Heart right ventricle (tissue), 16 donors: Measurements from ENCODE around the gene ITGA1. TPM values are rescaled to one million over a fixed set of nuclear protein-coding genes. Genes with fewer than 3 reads are reported as not detected.
A peak's percentile ranks its signal among the peaks of the same experiment; 100 is the strongest.

Experiments used
- ATAC-seq, 8 donors: fragments of 200-7000 bp; cut with Tn5 transposase; one replicate each; pipeline ENCODE4 v1.9.1; 2020; ENCODE audit warnings: mild to moderate bottlenecking in 8 of 8, moderate library complexity in 8 of 8, moderate number of reproducible peaks in 1 of 8
- DNase-seq, 2 donors: peaks; one replicate each; pipeline ENCODE4 v3.0.0-alpha.2; 2020
- H3K27ac ChIP-seq, 10 donors: fragments of 200-600 bp; sonication (generic) in 2 of 10; one replicate each; pipeline versions ENCODE4 v1.5.0 to v1.8.0; 2020 to 2022; ENCODE audit warnings: mild to moderate bottlenecking in 3 of 10
- H3K27me3 ChIP-seq, 7 donors: fragments of 200-600 bp; one replicate each; pipeline ENCODE4 v1.8.0; 2021 to 2022; ENCODE audit warnings: mild to moderate bottlenecking in 2 of 7
- H3K36me3 ChIP-seq, 9 donors: fragments of 200-600 bp; sonication (generic) in 1 of 9; one replicate each; pipeline versions ENCODE4 v1.5.0 to v1.8.0; 2020 to 2022; ENCODE audit warnings: mild to moderate bottlenecking in 2 of 9
- H3K4me1 ChIP-seq, 9 donors: fragments of 200-600 bp; sonication (generic) in 1 of 9; one replicate each; pipeline versions ENCODE4 v1.5.0 to v1.8.0; 2020 to 2022; ENCODE audit warnings: mild to moderate bottlenecking in 4 of 9
- H3K4me3 ChIP-seq, 10 donors: fragments of 200-600 bp; sonication (generic) in 2 of 10; one replicate each; pipeline versions ENCODE4 v1.5.0 to v1.8.0; 2020 to 2022; ENCODE audit warnings: mild to moderate bottlenecking in 7 of 10, moderate library complexity in 2 of 10
- H3K9me3 ChIP-seq, 11 donors: fragments of 200-600 bp in 10 of 11; sonication (generic) in 2 of 11; one replicate each; pipeline versions ENCODE4 v1.5.0 to v1.8.0; 2013 to 2022; ENCODE audit warnings: mild to moderate bottlenecking in 2 of 11, control low read depth in 1 of 11, moderate library complexity in 1 of 11
- WGBS, 2 donors: extraction: QIAGEN DNeasy Blood & Tissue Kit; methylation state at CpG; one replicate each; pipeline ENCODE4 v1.1.7; 2013; ENCODE audit warnings: inconsistent platforms in 1 of 2; 5-methylcytosine and 5-hydroxymethylcytosine counted together
- intact Hi-C, 10 donors: fragments of 100-400 bp; cut with DNase I; formaldehyde crosslinking; loops; one replicate each; pipeline versions ENCODE4 v1.11.1 to v1.14.2; 2022
- polyA plus RNA-seq, 2 donors: library from polyadenylated mRNA; stranded (reverse); fragments of 200-250 nt; gene quantifications; one replicate each; pipeline ENCODE4 v1.2.3, GENCODE V29; 2013
- total RNA-seq, 10 donors: library from RNA; stranded (reverse); fragmentation: NEBNext Ultra II Directional in 3 of 10; extraction: Animal tissue kit (Norgen Biotek cat#: 25700) in 3 of 10; gene quantifications; one replicate each; pipeline versions ENCODE4 v1.2.1 to v1.2.4, GENCODE V29; 2021 to 2023
- TF ChIP-seq, protein P1 (sequence below), 9 donors: fragments of 200-600 bp; sonication (generic) in 2 of 9; IDR thresholded peaks; one replicate each; pipeline versions ENCODE4 v1.5.0 to v1.8.0; 2021 to 2022; ENCODE audit warnings: antibody characterized with exemption in 9 of 9, mild to moderate bottlenecking in 5 of 9, moderate library complexity in 1 of 9
- donor health status: Arrhythmogenic right ventricular cardiomyopathy.
- donor health status: ischemic (EF 13 %, LVEDD 7.1; RV severe dilation, severe dysfunction).
- donor health status: healthy with polysubstance abuse.
- donor health status: DM: no; HTN: yes; CAD: no.
- donor health status: DM: no; HTN: no; CAD: no.
- donor health status: ischemic (EF 25% LVEDD 6.9; RV normal size, moderate dysfunction).
- donor health status: ischemic (EF 25% LVEDD 5.7; RV mildly dilated, moderate dysfunction).
- donor health status: healthy.
- donor health status: DM: yes; HTN: yes; CAD: no.
- donor health status: Ischemic cardiomyopathy.
- donor health status: ischemic (EF 35%, LVEDD 5.7; RV mildly dilated, moderate dysfunction).
- donor health status: nonischemic (EF 11% LVEDD 7.7; RV severe dilation, severe dysfunction).
- donor health status: DM: yes; HTN: yes; CAD: no.
- donor health status: PGD.
- donor health status: ischemic (EF 29% LVEDD 5.4; RV normal size, mild dysfunction).
- donor health status: nonischemic (EF 23%, LVEDD 6.1; RV moderate dilation, normal function).

The ITGA1 gene
- total and polyA plus RNA-seq, 12 donors: 7.7 to 48.2 (median 24.3) TPM

DNA sequence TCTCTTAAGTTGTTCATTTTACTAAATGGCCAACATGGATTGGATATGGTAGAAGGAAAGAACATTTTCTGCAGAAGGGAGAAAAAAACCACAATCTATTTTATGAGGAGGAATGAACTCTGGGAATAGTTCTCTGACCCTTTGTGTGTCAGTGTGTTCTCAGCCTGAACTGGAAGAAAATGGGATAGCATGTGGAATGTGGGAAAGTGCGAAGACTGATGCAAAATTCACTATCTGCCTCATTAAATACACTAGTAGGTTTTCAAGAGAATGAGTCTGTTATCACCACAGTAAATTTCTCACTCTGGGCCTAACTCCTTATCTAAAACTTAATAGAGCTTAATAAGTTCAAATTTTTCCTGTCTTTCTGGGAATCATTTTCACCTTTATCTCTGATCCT is 22.7 kb downstream of the ITGA1 start:
- H3K36me3 ChIP-seq: peaks cover 0 to 7% (median 0%) of the 10 kb centered on the region in 9 donors
- WGBS, 2 donors: 46 to 97% methylated on average over 1 of the region's 1 CpG
- no peaks in the 10 kb centered on the region for H3K9me3 ChIP-seq
- no peak for ATAC-seq
- intact Hi-C loops: no loop called here
- DNase-seq: no peak
- no peaks in the 10 kb centered on the region for H3K27me3 ChIP-seq
- no peak overlapping the region for H3K4me3 ChIP-seq
- H3K27ac ChIP-seq: peak overlapping the region in 4 of 10 donors; percentile 11 to 79 (median 36)
- H3K4me1 ChIP-seq: peaks cover 4 to 93% (median 66%) of the 10 kb centered on the region in 9 donors
- TF ChIP-seq, protein P1, sequence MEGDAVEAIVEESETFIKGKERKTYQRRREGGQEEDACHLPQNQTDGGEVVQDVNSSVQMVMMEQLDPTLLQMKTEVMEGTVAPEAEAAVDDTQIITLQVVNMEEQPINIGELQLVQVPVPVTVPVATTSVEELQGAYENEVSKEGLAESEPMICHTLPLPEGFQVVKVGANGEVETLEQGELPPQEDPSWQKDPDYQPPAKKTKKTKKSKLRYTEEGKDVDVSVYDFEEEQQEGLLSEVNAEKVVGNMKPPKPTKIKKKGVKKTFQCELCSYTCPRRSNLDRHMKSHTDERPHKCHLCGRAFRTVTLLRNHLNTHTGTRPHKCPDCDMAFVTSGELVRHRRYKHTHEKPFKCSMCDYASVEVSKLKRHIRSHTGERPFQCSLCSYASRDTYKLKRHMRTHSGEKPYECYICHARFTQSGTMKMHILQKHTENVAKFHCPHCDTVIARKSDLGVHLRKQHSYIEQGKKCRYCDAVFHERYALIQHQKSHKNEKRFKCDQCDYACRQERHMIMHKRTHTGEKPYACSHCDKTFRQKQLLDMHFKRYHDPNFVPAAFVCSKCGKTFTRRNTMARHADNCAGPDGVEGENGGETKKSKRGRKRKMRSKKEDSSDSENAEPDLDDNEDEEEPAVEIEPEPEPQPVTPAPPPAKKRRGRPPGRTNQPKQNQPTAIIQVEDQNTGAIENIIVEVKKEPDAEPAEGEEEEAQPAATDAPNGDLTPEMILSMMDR (IDR thresholded peaks at IDR 0.05): no peak

DNA sequence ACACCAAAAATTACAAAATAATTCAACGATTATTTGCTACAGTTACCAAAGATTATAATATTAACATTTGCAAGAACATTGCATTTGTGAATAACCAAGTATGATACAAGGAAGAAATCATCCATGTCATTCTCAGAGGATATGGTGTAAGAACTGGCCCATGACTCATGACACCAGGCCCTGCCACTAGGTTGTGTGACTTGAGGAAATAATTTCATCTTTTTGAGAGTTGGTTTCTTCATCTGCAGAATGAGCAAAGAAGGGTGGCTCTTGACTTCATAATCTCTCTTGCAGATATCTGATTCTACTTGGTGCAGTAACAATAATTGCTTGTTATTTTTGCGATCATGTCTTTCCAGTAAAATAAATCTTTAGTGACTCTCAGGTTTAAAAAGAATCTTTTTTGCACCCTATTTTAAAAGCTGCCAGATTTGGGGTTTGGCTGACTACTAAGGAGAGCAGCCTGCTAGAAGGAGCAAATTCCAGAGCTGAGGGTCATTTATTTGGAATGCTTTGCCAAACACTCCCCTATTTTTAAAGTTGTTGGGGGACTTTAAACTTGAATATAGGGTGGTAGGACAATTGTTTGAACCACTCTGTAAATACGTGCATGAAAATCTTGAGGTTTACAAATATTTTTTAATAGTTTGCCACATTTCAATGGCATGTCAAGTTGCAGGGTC is 23.5 kb downstream of the ITGA1 start:
- peak overlapping the region in 1 of 10 donors; percentile 79 for H3K27ac ChIP-seq
- peaks cover 4 to 94% (median 58%) of the 10 kb centered on the region in 9 donors for H3K4me1 ChIP-seq
- WGBS, 2 donors: 64 to 82% methylated on average over 3 of the region's 3 CpGs
- no peak for DNase-seq
- H3K4me3 ChIP-seq: no peak overlapping the region
- H3K27me3 ChIP-seq: no peaks in the 10 kb centered on the region
- no peaks in the 10 kb centered on the region for H3K36me3 ChIP-seq
- ATAC-seq: peak in 1 of 8 donors; percentile 62
- TF ChIP-seq, protein P1 (IDR thresholded peaks at IDR 0.05): no peak
- intact Hi-C loops: no loop called here
- no peaks in the 10 kb centered on the region for H3K9me3 ChIP-seq

DNA sequence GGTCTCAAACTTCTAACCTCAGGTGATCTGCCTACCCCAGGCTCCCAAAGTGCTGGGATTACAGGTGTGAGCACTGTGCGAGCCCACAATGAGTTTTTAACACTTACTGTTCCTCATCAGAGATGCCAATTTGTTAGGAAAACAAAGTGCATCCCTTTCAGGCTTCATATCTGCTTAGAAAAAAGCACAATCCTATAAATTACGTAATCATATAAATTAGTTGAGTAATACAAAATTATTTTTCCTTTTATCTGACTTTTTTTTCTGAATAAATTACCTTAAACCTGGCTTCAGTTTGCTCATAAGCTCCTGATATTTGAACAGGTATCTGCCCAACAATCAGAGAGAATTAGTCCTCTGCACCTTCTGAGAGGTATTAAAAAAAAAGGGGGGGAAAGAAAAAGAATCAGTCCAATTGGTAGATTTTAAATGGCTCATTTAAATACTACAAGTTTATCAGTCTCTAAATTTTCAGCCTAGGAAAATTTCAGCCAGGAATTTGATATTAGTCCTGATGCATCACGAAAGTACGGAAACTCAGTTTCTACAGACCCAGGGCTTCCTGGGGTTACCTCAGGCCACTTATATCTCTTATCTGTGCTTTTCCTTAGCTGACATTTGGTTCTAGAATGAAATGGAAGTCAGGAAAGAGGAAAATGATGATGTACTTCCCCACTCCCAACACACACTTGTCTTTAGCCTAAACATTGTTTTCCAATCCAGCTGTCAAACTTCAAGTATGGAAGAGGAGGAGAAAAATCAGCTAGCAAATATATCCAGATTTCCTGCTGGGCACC is 26.8 kb downstream of the ITGA1 start:
- TF ChIP-seq, protein P1 (IDR thresholded peaks at IDR 0.05): no peak
- 53 to 59% methylated on average over 4 of the region's 4 CpGs for WGBS, 2 donors
- intact Hi-C loops: loop anchor here in 1 of 10 donors (5.0 kb wide), 1 partner anchor 38 kb away; no protein-coding TSS in a partner anchor
- Histone ChIP-seq H3K4me3 (no peak overlapping the region), H3K27me3 (no peaks in the 10 kb centered on the region), H3K27ac (peak overlapping the region in 7 of 10 donors; percentile 25 to 52 (median 42)), H3K4me1 (peaks cover 0 to 90% (median 49%) of the 10 kb centered on the region in 9 donors), H3K36me3 (no peaks in the 10 kb centered on the region), H3K9me3 (no peaks in the 10 kb centered on the region)
- ATAC-seq (peak in 6 of 8 donors; percentile 41 to 74 (median 59)), DNase-seq (no peak)

DNA sequence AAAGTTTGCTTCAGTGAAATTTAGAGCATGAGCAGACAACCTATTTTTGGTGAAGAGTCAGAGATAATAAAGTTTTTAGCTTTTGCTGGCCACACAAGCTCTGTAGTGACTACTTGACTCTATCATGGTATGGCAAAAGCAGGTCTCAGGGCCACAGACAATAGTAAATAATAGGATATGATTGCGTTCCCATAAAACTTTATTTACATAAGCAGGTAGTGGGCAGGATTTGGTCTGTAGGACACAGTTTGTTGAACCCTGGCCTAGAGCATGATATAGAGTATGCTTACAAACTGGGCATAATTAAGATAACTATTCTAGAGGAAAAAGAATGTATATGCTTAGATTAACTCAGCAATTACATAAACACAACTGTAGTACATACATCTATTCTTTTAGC is 30.1 kb downstream of the ITGA1 start:
- peak overlapping the region in 3 of 10 donors; percentile 22 to 42 (median 25) for H3K27ac ChIP-seq
- TF ChIP-seq, protein P1 (IDR thresholded peaks at IDR 0.05): no peak
- intact Hi-C loops: loop anchor here in 1 of 10 donors (5.0 kb wide), 1 partner anchor 34 kb away; no protein-coding TSS in a partner anchor
- H3K9me3 ChIP-seq: no peaks in the 10 kb centered on the region
- 89 to 91% methylated on average over 1 of the region's 1 CpG for WGBS, 2 donors
- H3K4me3 ChIP-seq: no peak overlapping the region
- DNase-seq: no peak
- H3K36me3 ChIP-seq: no peaks in the 10 kb centered on the region
- H3K27me3 ChIP-seq: no peaks in the 10 kb centered on the region
- ATAC-seq: no peak
- peaks cover 4 to 75% (median 50%) of the 10 kb centered on the region in 9 donors for H3K4me1 ChIP-seq
